Bronchial epithelial cell (primary cell): Measurements from ENCODE around the gene HSD17B10. TPM values are rescaled to one million over a fixed set of nuclear protein-coding genes. Genes with fewer than 3 reads are reported as not detected.
"Not testable (repeated sequence)": the region's sequence is repeated elsewhere in the genome, so short reads cannot be mapped to it uniquely, and the experiment has no call there.

ENCODE experiments used
- DNase-seq: peaks from one replicate; pipeline ENCODE4 v3.0.0-alpha.2; 2010; ENCODE audit warnings: low read depth
- FAIRE-seq: peaks from 2 replicates; lab custom pipeline; 2011; peaks lifted over from hg19 to GRCh38; lab: Jason Lieb, UNC
- H3K27me3 ChIP-seq: 2 replicates; pipeline ENCODE4 v1.5.1; 2011; ENCODE audit warnings: low read length; ENCODE audit not compliant: control insufficient read depth, insufficient read depth
- H3K36me3 ChIP-seq: 2 replicates; pipeline ENCODE4 v1.5.1; 2011; ENCODE audit warnings: low read length; ENCODE audit not compliant: control insufficient read depth, insufficient read depth
- H3K4me3 ChIP-seq: 2 replicates; pipeline ENCODE4 v1.5.1; 2011; ENCODE audit warnings: mild to moderate bottlenecking, low read depth, low read length, control low read depth
- total RNA-seq: library from RNA; depleted of rRNA; stranded (reverse); fragments of >200 nt; gene quantifications from 2 replicates; pipeline ENCODE4 v1.2.1, GENCODE V29; 2014
- TF ChIP-seq, protein P1 (sequence below): IDR thresholded peaks from 2 replicates; pipeline ENCODE4 v1.5.1; 2011; ENCODE audit warnings: mild to moderate bottlenecking, moderate library complexity, low read length, control low read depth, inconsistent platforms; ENCODE audit not compliant: insufficient read depth, severe bottlenecking

The HSD17B10 gene
- total RNA-seq, 1 donor from 2014 or later, result 70.0 TPM

DNA sequence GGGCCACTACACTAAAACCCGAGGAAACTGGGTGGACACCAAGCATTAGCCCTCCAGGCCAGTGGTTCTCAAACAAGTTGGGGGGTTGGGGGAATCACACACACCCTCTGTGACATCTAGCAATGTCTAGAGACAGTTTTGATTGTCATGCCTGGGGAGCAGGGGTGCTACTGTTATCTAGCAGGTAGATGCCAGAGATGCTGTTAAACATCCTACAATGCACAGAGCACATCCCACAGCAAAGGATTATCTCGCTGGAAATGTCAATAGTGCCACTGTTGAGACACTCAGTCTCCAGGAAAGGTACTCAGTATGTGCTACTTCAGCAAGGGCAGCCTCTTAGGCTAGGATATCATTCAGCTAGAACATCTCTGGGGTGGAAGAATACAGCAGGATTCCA lies 13.0 kb downstream of the HSD17B10 start:
- no peaks in the 10 kb centered on the region for H3K36me3 ChIP-seq
- TF ChIP-seq, protein P1, sequence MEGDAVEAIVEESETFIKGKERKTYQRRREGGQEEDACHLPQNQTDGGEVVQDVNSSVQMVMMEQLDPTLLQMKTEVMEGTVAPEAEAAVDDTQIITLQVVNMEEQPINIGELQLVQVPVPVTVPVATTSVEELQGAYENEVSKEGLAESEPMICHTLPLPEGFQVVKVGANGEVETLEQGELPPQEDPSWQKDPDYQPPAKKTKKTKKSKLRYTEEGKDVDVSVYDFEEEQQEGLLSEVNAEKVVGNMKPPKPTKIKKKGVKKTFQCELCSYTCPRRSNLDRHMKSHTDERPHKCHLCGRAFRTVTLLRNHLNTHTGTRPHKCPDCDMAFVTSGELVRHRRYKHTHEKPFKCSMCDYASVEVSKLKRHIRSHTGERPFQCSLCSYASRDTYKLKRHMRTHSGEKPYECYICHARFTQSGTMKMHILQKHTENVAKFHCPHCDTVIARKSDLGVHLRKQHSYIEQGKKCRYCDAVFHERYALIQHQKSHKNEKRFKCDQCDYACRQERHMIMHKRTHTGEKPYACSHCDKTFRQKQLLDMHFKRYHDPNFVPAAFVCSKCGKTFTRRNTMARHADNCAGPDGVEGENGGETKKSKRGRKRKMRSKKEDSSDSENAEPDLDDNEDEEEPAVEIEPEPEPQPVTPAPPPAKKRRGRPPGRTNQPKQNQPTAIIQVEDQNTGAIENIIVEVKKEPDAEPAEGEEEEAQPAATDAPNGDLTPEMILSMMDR, result no peak
- peak overlapping the region; percentile 72 for H3K4me3 ChIP-seq
- no peaks in the 10 kb centered on the region for H3K27me3 ChIP-seq
- no peak for DNase-seq
- no peak for FAIRE-seq

DNA sequence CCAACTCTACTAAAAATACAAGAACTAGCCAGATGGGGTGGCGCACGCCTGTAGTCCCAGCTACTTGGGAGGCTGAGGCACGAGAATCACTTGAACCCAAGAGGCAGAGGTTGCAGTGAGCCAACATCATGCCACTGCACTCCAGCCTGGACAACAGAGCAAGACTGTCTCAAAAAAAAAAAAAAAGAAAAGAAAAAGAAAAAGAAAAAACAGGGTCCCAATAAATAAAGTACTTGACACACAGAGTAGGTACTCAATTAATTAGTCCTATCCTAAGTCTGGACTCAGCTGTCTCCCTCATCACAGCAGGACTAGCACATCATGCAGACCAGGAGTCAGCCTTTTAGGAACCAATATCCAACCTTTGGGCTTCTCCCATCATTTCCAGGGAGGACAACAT lies 13.8 kb downstream of the HSD17B10 start:
- H3K36me3 ChIP-seq, FAIRE-seq, H3K27me3 ChIP-seq, DNase-seq, H3K4me3 ChIP-seq: not testable (repeated sequence)

DNA sequence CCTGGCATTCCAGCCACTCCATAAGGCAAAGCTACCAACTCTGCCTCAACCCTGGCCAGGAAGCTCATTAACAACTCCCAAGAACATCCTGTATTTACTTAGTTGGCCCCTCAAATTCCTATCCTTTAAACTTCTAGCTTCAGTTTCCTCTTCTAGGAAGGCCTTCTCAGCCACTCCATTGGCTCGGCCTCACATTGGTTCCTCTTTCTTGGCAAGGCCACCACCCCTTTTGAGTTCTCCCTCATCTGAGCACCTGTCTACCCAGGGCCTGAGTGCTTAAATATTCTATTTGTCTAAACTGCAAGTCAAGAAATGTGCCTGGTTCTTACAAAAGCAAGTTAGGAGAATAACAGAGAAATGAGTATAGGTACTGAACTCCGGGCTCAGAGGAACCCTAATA lies 21.7 kb downstream of the HSD17B10 start:
- H3K4me3 ChIP-seq, result no peak overlapping the region
- FAIRE-seq (no peak), DNase-seq (no peak)
- H3K36me3 ChIP-seq, result peaks cover 4% of the 10 kb centered on the region
- H3K27me3 ChIP-seq, result no peaks in the 10 kb centered on the region
- TF ChIP-seq, protein P1, result no peak

DNA sequence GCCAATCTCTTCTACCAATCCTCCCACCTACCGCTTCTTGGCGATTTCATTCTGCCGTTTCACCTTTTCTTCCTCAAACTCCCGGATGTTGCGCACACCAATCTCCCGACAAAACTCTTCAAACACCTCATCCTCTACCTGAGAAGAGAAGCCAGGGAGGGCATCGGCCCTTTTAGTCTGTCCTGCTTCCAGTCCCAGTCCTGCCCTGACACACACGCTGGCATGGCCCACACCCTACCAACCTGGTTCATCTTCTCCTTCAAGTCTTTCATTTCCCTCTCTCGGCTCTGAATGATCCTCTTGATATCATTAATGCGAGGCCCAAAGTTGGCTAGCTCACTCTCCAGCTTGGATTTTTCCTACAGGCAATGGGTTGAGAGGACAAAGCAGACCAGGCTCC lies 30.6 kb downstream of the HSD17B10 start:
- FAIRE-seq, result no peak

DNA sequence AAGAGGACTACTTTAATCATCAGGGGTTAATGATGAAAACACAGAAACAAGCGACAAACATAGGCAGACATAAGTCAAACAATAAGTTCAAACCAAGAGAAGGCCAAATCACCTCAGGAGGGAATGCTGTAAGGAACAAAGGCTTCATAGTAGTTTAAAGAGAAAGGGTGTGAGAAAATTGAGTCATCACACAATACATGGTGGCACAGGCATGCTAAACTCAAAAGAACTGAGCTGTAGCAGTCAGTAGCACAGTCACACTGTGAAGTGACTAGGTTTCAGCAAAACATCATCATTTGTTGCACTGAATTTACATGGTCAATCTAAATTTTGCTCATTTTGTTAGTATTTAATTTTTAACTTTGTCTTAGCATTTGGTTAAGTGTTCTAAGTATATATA lies 36.0 kb downstream of the HSD17B10 start:
- DNase-seq, result peak; percentile 13
- Histone ChIP-seq H3K27me3 (no peaks in the 10 kb centered on the region), H3K4me3 (no peak overlapping the region), H3K36me3 (peaks cover 2% of the 10 kb centered on the region)
- TF ChIP-seq, protein P1, result no peak
- no peak for FAIRE-seq

More for the DNA sequence above, 30.6 kb downstream of the HSD17B10 start:
- Histone ChIP-seq H3K27me3 (no peaks in the 10 kb centered on the region), H3K36me3 (no peaks in the 10 kb centered on the region), H3K4me3 (no peak overlapping the region)
- TF ChIP-seq, protein P1, result no peak
- DNase-seq, result no peak

DNA sequence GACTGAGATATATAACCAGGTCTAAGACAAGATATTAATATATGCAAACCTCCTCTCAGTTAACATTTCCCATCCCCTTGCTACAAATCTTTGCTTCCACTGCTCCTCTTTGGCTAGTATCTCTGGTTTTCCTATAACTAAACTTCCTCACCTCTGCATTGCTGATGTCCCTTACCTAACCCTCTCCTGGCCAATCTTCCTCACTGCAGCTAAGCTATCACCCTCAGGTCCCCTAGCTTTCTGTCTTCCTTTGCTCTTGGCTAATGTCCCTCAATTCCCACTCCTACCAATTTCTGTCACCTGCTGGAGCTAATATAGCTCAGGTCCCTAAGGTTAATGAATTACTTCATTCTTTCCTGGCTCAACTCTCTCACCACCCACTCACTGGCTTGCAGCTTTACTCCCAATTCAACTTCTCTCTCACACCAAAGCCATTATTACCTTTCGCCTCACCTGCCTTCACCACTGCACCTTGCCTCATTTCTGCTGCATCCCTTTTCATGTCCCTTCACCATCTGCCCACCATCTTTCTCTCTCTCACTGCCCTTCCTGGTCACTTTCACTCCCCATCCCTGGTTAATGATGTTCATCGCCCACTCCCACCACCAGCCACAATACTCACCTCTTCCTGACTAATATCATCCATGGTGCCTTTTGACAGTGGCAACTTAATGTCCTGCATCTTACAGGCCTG lies 38.4 kb downstream of the HSD17B10 start:
- H3K36me3 ChIP-seq, result peaks cover 2% of the 10 kb centered on the region
- TF ChIP-seq, protein P1, result no peak
- H3K4me3 ChIP-seq, result no peak overlapping the region
- H3K27me3 ChIP-seq, result no peaks in the 10 kb centered on the region
- DNase-seq, result no peak
- FAIRE-seq, result no peak
